GM18498 (cell line): Measurements from ENCODE around the gene NR1H2.
"Not testable (repeated sequence)": the region's sequence is repeated elsewhere in the genome, so short reads cannot be mapped to it uniquely, and the experiment has no call there.

ENCODE experiments used
- ATAC-seq: cut with Tn5 transposase; IDR thresholded peaks from one replicate; pipeline ENCODE4 v1.9.1; 2021; ENCODE audit warnings: mild to moderate bottlenecking, moderate library complexity; ENCODE audit not compliant: unreplicated experiment

The NR1H2 gene

GRCh38 chr19:50376166-50377050 lies at the start of gene NR1H2:
NR1H2 (plus strand) TSS chr19:50376457; CDS start chr19:50377606, 1,149 bp downstream.
- ATAC-seq, result peak; percentile 83

- ATAC-seq, result no peak
These were observed 49.2 kb upstream of the NR1H2 start for GRCh38 chr19:50327013-50327412.

- no peak for ATAC-seq
These were observed 48.6 kb upstream of the NR1H2 start for GRCh38 chr19:50327461-50328223.

GRCh38 chr19:50328224-50328872 lies 47.9 kb upstream of the NR1H2 start:
- peak; percentile 2 for ATAC-seq

- peak; percentile 24 for ATAC-seq
These were observed 47.4 kb upstream of the NR1H2 start for GRCh38 chr19:50328873-50329145.

GRCh38 chr19:50329146-50329925 lies 46.9 kb upstream of the NR1H2 start, which contains the start of gene KCNC3:
KCNC3 (minus strand) TSS chr19:50329377; CDS start chr19:50329082, 295 bp downstream.
- peak; percentile 52 for ATAC-seq

GRCh38 chr19:50329926-50330294 lies 46.3 kb upstream of the NR1H2 start:
- ATAC-seq, result not testable (repeated sequence)

GRCh38 chr19:50330365-50331078 lies 45.7 kb upstream of the NR1H2 start:
- ATAC-seq, result peak; percentile 37

GRCh38 chr19:50331221-50331993 lies 44.9 kb upstream of the NR1H2 start:
- ATAC-seq, result no peak

GRCh38 chr19:50331994-50332243 lies 44.3 kb upstream of the NR1H2 start:
- no peak for ATAC-seq

- no peak for ATAC-seq
These were observed 43.8 kb upstream of the NR1H2 start for GRCh38 chr19:50332244-50333038.

- ATAC-seq, result peak; percentile 50
These were observed 43.0 kb upstream of the NR1H2 start for GRCh38 chr19:50333235-50333736.

- ATAC-seq, result peak; percentile 28
These were observed 42.3 kb upstream of the NR1H2 start for GRCh38 chr19:50333737-50334617.

GRCh38 chr19:50334741-50335421 lies 41.4 kb upstream of the NR1H2 start:
- ATAC-seq, result no peak

- not testable (repeated sequence) for ATAC-seq
These were observed 39.2 kb upstream of the NR1H2 start for GRCh38 chr19:50337031-50337430.

- no peak for ATAC-seq
These were observed 35.9 kb upstream of the NR1H2 start for GRCh38 chr19:50340331-50340730.

- peak; percentile 62 for ATAC-seq
These were observed 35.1 kb upstream of the NR1H2 start for GRCh38 chr19:50341091-50341564.
